Measurements from ENCODE around the gene MACROD2.

DNA sequence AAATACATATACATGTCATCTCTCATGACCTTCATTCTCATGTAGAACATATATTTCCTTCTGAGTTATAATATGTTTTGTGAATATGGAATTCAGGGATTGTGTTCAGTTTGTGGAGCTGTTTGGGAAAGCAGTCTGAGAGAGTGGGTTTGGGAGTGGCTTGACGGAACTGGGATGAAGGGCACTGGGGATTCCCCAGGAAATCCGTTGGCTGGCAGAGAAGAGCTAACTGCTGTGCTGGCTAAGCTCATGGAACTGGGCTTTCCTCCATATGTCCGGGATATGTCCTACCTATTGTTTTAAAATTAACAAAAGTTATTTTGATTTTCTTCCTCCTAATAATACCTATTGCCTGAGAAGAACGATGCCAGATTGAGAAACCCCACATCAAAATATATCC is 701.6 kb downstream of the MACROD2 start:
- no peak for TF ChIP-seq RFX5 (IDR thresholded peaks at IDR 0.05; ENCODE audit: low read depth, low read length)
- no peak for TF ChIP-seq POLR2A (IDR thresholded peaks at IDR 0.05; ENCODE audit: low read depth, low read length)
- TF ChIP-seq, protein P1, sequence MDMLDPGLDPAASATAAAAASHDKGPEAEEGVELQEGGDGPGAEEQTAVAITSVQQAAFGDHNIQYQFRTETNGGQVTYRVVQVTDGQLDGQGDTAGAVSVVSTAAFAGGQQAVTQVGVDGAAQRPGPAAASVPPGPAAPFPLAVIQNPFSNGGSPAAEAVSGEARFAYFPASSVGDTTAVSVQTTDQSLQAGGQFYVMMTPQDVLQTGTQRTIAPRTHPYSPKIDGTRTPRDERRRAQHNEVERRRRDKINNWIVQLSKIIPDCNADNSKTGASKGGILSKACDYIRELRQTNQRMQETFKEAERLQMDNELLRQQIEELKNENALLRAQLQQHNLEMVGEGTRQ (IDR thresholded peaks at IDR 0.05; ENCODE audit: low read depth, low read length): no peak
- TF ChIP-seq, protein P2, sequence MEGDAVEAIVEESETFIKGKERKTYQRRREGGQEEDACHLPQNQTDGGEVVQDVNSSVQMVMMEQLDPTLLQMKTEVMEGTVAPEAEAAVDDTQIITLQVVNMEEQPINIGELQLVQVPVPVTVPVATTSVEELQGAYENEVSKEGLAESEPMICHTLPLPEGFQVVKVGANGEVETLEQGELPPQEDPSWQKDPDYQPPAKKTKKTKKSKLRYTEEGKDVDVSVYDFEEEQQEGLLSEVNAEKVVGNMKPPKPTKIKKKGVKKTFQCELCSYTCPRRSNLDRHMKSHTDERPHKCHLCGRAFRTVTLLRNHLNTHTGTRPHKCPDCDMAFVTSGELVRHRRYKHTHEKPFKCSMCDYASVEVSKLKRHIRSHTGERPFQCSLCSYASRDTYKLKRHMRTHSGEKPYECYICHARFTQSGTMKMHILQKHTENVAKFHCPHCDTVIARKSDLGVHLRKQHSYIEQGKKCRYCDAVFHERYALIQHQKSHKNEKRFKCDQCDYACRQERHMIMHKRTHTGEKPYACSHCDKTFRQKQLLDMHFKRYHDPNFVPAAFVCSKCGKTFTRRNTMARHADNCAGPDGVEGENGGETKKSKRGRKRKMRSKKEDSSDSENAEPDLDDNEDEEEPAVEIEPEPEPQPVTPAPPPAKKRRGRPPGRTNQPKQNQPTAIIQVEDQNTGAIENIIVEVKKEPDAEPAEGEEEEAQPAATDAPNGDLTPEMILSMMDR (conservative IDR thresholded peaks at IDR 0.05; ENCODE audit: low read depth, low read length): no peak
- no peak for TF ChIP-seq CEBPB (IDR thresholded peaks at IDR 0.05; ENCODE audit: low read depth, low read length)
- TF ChIP-seq RCOR1 (IDR thresholded peaks at IDR 0.05; ENCODE audit: insufficient replicate concordance, low read length): no peak

Data from IMR-90 (cell line).